K562 (cell line): ENCODE results near the gene RBFOX2. TPM values are rescaled to one million over a fixed set of nuclear protein-coding genes. Genes with fewer than 3 reads are reported as not detected.

Experiments used
- ATAC-seq: fragments of 200-7000 bp; cut with Tn5 transposase; 3 replicates; pipeline ENCODE4 v1.9.1; 2020; ENCODE audit warnings: moderate library complexity
- BruUV-seq: library from RNA; stranded (reverse); fragments of 400-500 nt; replicated peaks from 2 replicates; lab custom pipeline; 2021; lab: Mats Ljungman, UMichigan
- CTCF ChIA-PET: fragments of 300-600 bp; formaldehyde crosslinking; extraction: SDS; loops from one replicate; lab custom pipeline; 2021; ENCODE audit warnings: low intra/inter-chr PET ratio; lab: Yijun Ruan, JAX
- POLR2A ChIA-PET: fragments of 300-600, 350-650 bp; sonication (Branson Sonifier 250); formaldehyde crosslinking; extraction: SDS; loops from one replicate; lab custom pipeline; 2021; ENCODE audit warnings: antibody characterized with exemption, inconsistent platforms; lab: Yijun Ruan, JAX
- DNase-seq, 4 experiments: peaks; one replicate each; pipeline versions ENCODE4 v3.0.0 to v3.0.0-alpha.2; 2011 to 2018; ENCODE audit warnings: low spot score in 3 of 4, mixed read lengths in 3 of 4; ENCODE audit errors: extremely low read depth in 1 of 4
- FAIRE-seq: peaks from 2 replicates; lab custom pipeline; 2011; peaks lifted over from hg19 to GRCh38; lab: Jason Lieb, UNC
- H2AFZ ChIP-seq: 2 replicates; pipeline ENCODE4 v1.6.0; 2011; ENCODE audit warnings: low read depth, low read length, control low read depth, inconsistent platforms
- H3K27ac ChIP-seq: fragments of 200-600 bp; 3 replicates; pipeline ENCODE4 v1.8.0; 2011; ENCODE audit warnings: low read depth, mild to moderate bottlenecking, control low read depth, inconsistent platforms, low read length, moderate library complexity, mixed read lengths; ENCODE audit errors: extremely low read depth
- H3K27me3 ChIP-seq, 2 experiments: fragments of 300-600 bp in 1 of 2; 2 replicates in 1 of 2; 3 replicates in 1 of 2; pipeline versions ENCODE4 v1.6.0 to v1.8.0; 2011; ENCODE audit warnings: inconsistent platforms in 2 of 2, low read length in 2 of 2, mild to moderate bottlenecking in 1 of 2, mixed read lengths in 1 of 2, moderate library complexity in 1 of 2; ENCODE audit not compliant: control insufficient read depth in 2 of 2, insufficient read depth in 2 of 2
- H3K36me3 ChIP-seq: fragments of 300-600 bp; 3 replicates; pipeline ENCODE4 v1.8.0; 2011; ENCODE audit warnings: mild to moderate bottlenecking, low read length, inconsistent platforms; ENCODE audit not compliant: control insufficient read depth, insufficient read depth
- H3K4me1 ChIP-seq, 2 experiments: fragments of 200-600 bp in 1 of 2; replicated peaks in 1 of 2; 2 replicates in 1 of 2; 3 replicates in 1 of 2; pipeline versions ENCODE4 v1.5.1 to v1.8.0; 2011; ENCODE audit warnings: inconsistent platforms in 2 of 2, low read length in 2 of 2, mild to moderate bottlenecking in 1 of 2, mixed read lengths in 1 of 2, moderate library complexity in 1 of 2; ENCODE audit not compliant: control insufficient read depth in 2 of 2, insufficient read depth in 2 of 2
- H3K4me2 ChIP-seq: 2 replicates; pipeline ENCODE4 v1.6.1; 2011; ENCODE audit warnings: low read length, control low read depth, inconsistent platforms, mixed read lengths; ENCODE audit not compliant: insufficient read depth
- H3K4me3 ChIP-seq: fragments of 200-600 bp; sonication (generic), shearing (Covaris generic); 2 replicates; pipeline ENCODE4 v1.5.1; 2016; ENCODE audit warnings: control low read depth, inconsistent platforms
- H3K79me2 ChIP-seq: fragments of 200-600 bp; 3 replicates; pipeline ENCODE4 v1.8.0; 2011; ENCODE audit warnings: low read length, inconsistent platforms; ENCODE audit not compliant: control insufficient read depth, insufficient read depth
- H3K9ac ChIP-seq, 2 experiments: 2 replicates each; pipeline versions ENCODE4 v1.6.0 to v1.6.1; 2011; ENCODE audit warnings: low read depth in 2 of 2, low read length in 2 of 2, control low read depth in 1 of 2, inconsistent platforms in 1 of 2, mild to moderate bottlenecking in 1 of 2, mixed read lengths in 1 of 2; ENCODE audit not compliant: insufficient read depth in 1 of 2
- H3K9me1 ChIP-seq: one replicate; pipeline ENCODE4 v1.6.0; 2011; ENCODE audit warnings: inconsistent platforms, mild to moderate bottlenecking, low read length, moderate library complexity; ENCODE audit not compliant: control insufficient read depth, insufficient read depth
- H3K9me3 ChIP-seq: replicated peaks from 2 replicates; pipeline ENCODE4 v1.5.1; 2011; ENCODE audit warnings: low read depth, low read length, inconsistent platforms; ENCODE audit not compliant: control insufficient read depth, insufficient read depth
- H4K20me1 ChIP-seq: replicated peaks from 2 replicates; pipeline ENCODE4 v1.6.1; 2011; ENCODE audit warnings: low read length, inconsistent platforms, mixed read lengths; ENCODE audit not compliant: control insufficient read depth, insufficient read depth
- GTF2F1 ChIP-seq: IDR thresholded peaks from 2 replicates; pipeline ENCODE4 v1.6.1; 2011; ENCODE audit warnings: low read depth, low read length, improper control_type of control experiment
- TCFL5 ChIP-seq: fragments of 250-450 bp; sonication (Bioruptor Pico); conservative IDR thresholded peaks from 2 replicates; pipeline ENCODE4 v1.6.1; 2021; ENCODE audit warnings: mild to moderate bottlenecking, moderate library complexity, matching md5 sums
- ZHX1 ChIP-seq: fragments of 150-350 bp; conservative IDR thresholded peaks from 2 replicates; pipeline ENCODE4 v1.6.1; 2014; ENCODE audit warnings: low read length
- ZNF121 ChIP-seq: sonication (generic); formaldehyde crosslinking; conservative IDR thresholded peaks from 2 replicates; pipeline ENCODE4 v1.8.0; 2022; ENCODE audit warnings: missing genetic modification reagents
- WGBS: fragments of 100-300 bp; shearing (Covaris generic); methylation state at CpG from one replicate; pipeline ENCODE4 v1.1.6; 2016; ENCODE audit warnings: low coverage, mixed read lengths; ENCODE audit not compliant: insufficient coverage; ENCODE audit errors: missing lambda C conversion rate; 5-methylcytosine and 5-hydroxymethylcytosine counted together
- in situ Hi-C: fragments of 300-500 bp; cut with MboI; formaldehyde crosslinking; loops from 4 replicates; pipeline ENCODE4 v1.15.0; 2018; ENCODE audit warnings: inconsistent platforms, mixed read lengths
- intact Hi-C: fragments of 100-400 bp; cut with micrococcal nuclease; formaldehyde crosslinking; loops from 2 replicates; pipeline ENCODE4 v1.14.2; 2022
- polyA plus RNA-seq, 8 experiments: library from polyadenylated mRNA; depleted of rRNA in 4 of 8; stranded (reverse) in 5 of 8; unstranded in 3 of 8; fragments of >200 nt; fragmentation: Nextera tagmentation in 2 of 8; fragmentation: Illumina TruSeq in 1 of 8; extraction: Ambion mirVana in 2 of 8; extraction: Trizol in 1 of 8; gene quantifications; 2 replicates each; pipeline versions ENCODE4 v1.2.1 to v1.2.3, GENCODE V29; 2011 to 2014; ENCODE audit warnings: inconsistent platforms in 1 of 8, missing spikeins in 1 of 8
- total RNA-seq, 7 experiments: library from RNA; depleted of rRNA in 6 of 7; stranded (reverse); fragments of >200 nt in 6 of 7; fragmentation: Illumina TruSeq in 2 of 7; extraction: Trizol in 2 of 7; gene quantifications; 2 replicates each; pipeline versions ENCODE4 v1.2.1 to v1.2.3, GENCODE V29; 2011 to 2021; ENCODE audit warnings: low replicate concordance in 1 of 7

The RBFOX2 gene
- total and polyA plus RNA-seq, 9 of the 15 experiments (the other 6 are each of a cell fraction or from before 2014, with no cell fraction given): 5.8 to 24.8 (median 14.2) TPM

DNA sequence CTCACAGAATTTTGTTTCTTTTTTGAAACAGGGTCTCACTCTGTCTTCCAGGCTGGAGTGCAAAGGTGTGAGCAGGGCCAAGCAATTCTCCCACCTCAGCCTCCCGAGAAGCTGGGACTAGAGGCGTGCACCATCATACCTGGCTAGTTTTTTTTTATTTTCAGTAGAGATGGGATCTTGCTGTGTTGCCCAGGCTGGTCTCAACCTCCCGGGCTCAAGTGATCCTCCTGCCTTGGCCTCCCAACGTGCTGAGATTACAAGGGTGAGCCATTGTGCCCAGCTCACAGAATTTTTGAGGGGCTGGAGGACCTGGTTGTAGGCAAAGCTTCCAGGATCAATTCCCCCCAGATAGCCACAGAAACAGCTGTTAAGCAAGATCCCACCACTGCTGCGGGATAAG, 47.1 kb upstream of the RBFOX2 start:
- no peak overlapping the region for H3K27ac ChIP-seq
- no peaks in the 10 kb centered on the region for H3K36me3 ChIP-seq
- no peak overlapping the region for H3K4me3 ChIP-seq
- ATAC-seq (no peak), DNase-seq (no peak), FAIRE-seq (no peak)
- H2AFZ ChIP-seq: no peak overlapping the region
- in situ Hi-C loops: no loop called here
- H3K9me3 ChIP-seq: no peaks in the 10 kb centered on the region
- BruUV-seq: no TSS peak
- ChIA-PET POLR2A (interaction anchor here (0.5 to 0.6 kb wide), 3 partner anchors 52 to 163 kb away, joined by 3 read pairs; no protein-coding TSS in a partner anchor), CTCF (no interaction called here)
- no peaks in the 10 kb centered on the region for H4K20me1 ChIP-seq
- H3K79me2 ChIP-seq: no peaks in the 10 kb centered on the region
- WGBS: 32% methylated on average over 5 of the region's 5 CpGs
- H3K27me3 ChIP-seq: no peaks in the 10 kb centered on the region
- H3K4me1 ChIP-seq: no peaks in the 10 kb centered on the region
- no peaks in the 10 kb centered on the region for H3K9me1 ChIP-seq
- no peak overlapping the region for H3K9ac ChIP-seq
- no peak overlapping the region for H3K4me2 ChIP-seq
- TF ChIP-seq TCFL5 (CRISPR knock-in tag): no peak
- peak; percentile 78 for TF ChIP-seq ZNF121 (CRISPR knock-in tag)
- no peak for TF ChIP-seq ZHX1
- TF ChIP-seq GTF2F1: no peak
- intact Hi-C loops: no loop called here
